Neural progenitor cell (in vitro differentiated cells): ENCODE data around the gene SIL1.

ENCODE experiments used
- CTCF ChIP-seq: fragments of 200-600 bp; sonication (generic); IDR thresholded peaks from 2 replicates; pipeline ENCODE4 v1.5.1; 2017; ENCODE audit warnings: antibody characterized with exemption, mild to moderate bottlenecking
- EZH2 ChIP-seq: fragments of 200-600 bp; sonication (generic); IDR thresholded peaks from 2 replicates; pipeline ENCODE4 v1.6.1; 2017; ENCODE audit warnings: antibody characterized with exemption, mild to moderate bottlenecking, moderate library complexity

GRCh38 chr5:139186261-139186660 is 11.9 kb downstream of the SIL1 start:
- TF ChIP-seq CTCF (no peak), EZH2 (no peak)
